GM12891 (cell line): ENCODE data around the gene SAV1.

Experiments used
- POLR2A ChIP-seq: IDR thresholded peaks from 2 replicates; pipeline ENCODE4 v1.6.1; 2011; ENCODE audit warnings: low read depth, low read length, control low read depth
- POLR2AphosphoS5 ChIP-seq: IDR thresholded peaks from 2 replicates; pipeline ENCODE4 v1.6.1; 2011; ENCODE audit warnings: low read depth, low read length, control low read depth

GRCh38 chr14:50714450-50715073 is 46.5 kb upstream of the SAV1 start:
- TF ChIP-seq POLR2AphosphoS5: no peak
- TF ChIP-seq POLR2A: no peak
